Gastroesophageal sphincter (tissue), 4 donors: ENCODE measurements around the gene SH2D3A. TPM values are rescaled to one million over a fixed set of nuclear protein-coding genes. Genes with fewer than 3 reads are reported as not detected.

Experiments
- ATAC-seq: fragments of 150-250 bp; one replicate; pipeline ENCODE4 v1.9.1; 2016; ENCODE audit warnings: mild to moderate bottlenecking, moderate library complexity
- H3K27ac ChIP-seq, 4 donors: fragments of 200-600 bp; sonication (generic) in 3 of 4; 1 replicate in 3 of 4; 2 replicates in 1 of 4; pipeline ENCODE4 v1.5.1; 2016 to 2019
- H3K27me3 ChIP-seq: fragments of 200-600 bp; sonication (generic); one replicate; pipeline ENCODE4 v1.5.1; 2019
- H3K36me3 ChIP-seq, 2 donors: fragments of 200-600 bp; sonication (generic); one replicate each; pipeline ENCODE4 v1.5.1; 2019; ENCODE audit warnings: control low read depth in 1 of 2
- H3K4me1 ChIP-seq, 3 donors: fragments of 200-600 bp; sonication (generic); 1 replicate in 2 of 3; 2 replicates in 1 of 3; pipeline ENCODE4 v1.5.1; 2016 to 2019; ENCODE audit warnings: control low read depth in 2 of 3
- H3K4me3 ChIP-seq, 2 donors: fragments of 200-600 bp; sonication (generic); one replicate each; pipeline ENCODE4 v1.5.1; 2019; ENCODE audit warnings: mild to moderate bottlenecking in 1 of 2, moderate library complexity in 1 of 2
- H3K9me3 ChIP-seq, 3 donors: fragments of 200-600 bp; sonication (generic); one replicate each; pipeline ENCODE4 v1.5.1; 2017 to 2019; ENCODE audit warnings: control low read depth in 2 of 3
- EP300 ChIP-seq: sonication (generic); formaldehyde crosslinking; IDR thresholded peaks from one replicate; pipeline ENCODE4 v1.6.1; 2017; ENCODE audit warnings: antibody characterized with exemption, mild to moderate bottlenecking
- POLR2A ChIP-seq, 2 donors: fragments of 450-650 bp; IDR thresholded peaks; one replicate each; pipeline ENCODE4 v1.6.1; 2017; ENCODE audit warnings: antibody characterized with exemption in 2 of 2, mild to moderate bottlenecking in 2 of 2, moderate library complexity in 1 of 2
- POLR2AphosphoS5 ChIP-seq: sonication (generic); formaldehyde crosslinking; IDR thresholded peaks from one replicate; pipeline ENCODE4 v1.6.1; 2017; ENCODE audit warnings: antibody characterized with exemption
- WGBS, 2 donors: methylation state at CpG; one replicate each; pipeline ENCODE4 v1.1.5; 2018; ENCODE audit warnings: low coverage in 1 of 2; 5-methylcytosine and 5-hydroxymethylcytosine counted together
- total RNA-seq, 4 donors: library from RNA; depleted of rRNA; stranded (reverse); fragments of >200 nt; gene quantifications; one replicate each; pipeline ENCODE4 v1.1.0, GENCODE V29; 2016
- TF ChIP-seq, protein P1 (sequence below), 4 experiments: fragments of 200-600 bp in 2 of 4; fragments of 450-650 bp in 2 of 4; sonication (generic) in 1 of 4; IDR thresholded peaks; one replicate each; pipeline ENCODE4 v1.5.1; 2017 to 2019; ENCODE audit warnings: antibody characterized with exemption in 4 of 4, mild to moderate bottlenecking in 2 of 4, moderate library complexity in 2 of 4

Gene SH2D3A
- total RNA-seq, 4 donors from 2014 or later: 0.78 to 5.8 (median 1.7) TPM; not detected in 1

DNA sequence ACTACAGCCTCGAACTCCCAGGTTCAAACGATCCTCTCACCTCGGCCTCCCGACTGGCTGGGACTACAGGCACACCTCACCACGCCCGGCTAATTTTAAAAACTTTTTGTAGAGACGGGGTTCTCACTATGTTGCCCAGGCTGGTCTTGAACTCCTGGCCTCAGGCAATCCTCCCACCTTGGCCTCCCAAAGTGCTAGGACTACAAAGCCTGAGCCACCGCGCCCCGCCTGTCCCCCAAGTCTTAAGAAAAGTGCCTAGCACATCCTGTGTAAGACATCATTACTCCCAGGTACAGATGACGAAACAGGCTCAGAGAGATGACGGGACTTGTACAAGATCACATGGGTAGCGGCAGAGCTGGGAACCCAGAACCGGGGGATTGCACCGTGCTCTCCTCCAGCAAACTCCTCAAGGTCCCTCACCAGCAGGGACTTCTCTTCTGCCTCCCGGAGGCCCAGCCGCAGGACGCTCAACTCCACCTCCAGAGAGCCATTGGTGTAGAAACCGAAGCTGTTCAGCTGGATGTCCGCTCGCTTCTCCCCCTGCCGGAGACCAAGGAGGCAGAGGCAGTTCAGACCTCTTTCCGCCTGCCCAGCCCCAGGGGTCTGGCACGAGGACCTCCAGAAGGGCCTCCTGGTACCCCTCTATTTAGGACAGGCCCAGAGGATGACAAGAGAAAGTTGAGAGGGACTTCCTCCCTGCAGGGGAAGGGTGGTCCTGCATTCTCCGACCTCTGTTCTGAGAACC lies 30.9 kb downstream of the SH2D3A start:
- Histone ChIP-seq H3K27me3 (no peaks in the 10 kb centered on the region), H3K27ac (peak overlapping the region; percentile 78 to 98 (median 96)), H3K4me3 (peak overlapping the region; percentile 57 to 81), H3K9me3 (no peaks in the 10 kb centered on the region), H3K4me1 (peaks cover 0 to 49% (median 24%) of the 10 kb centered on the region in 3 donors), H3K36me3 (peaks cover 0 to 31% of the 10 kb centered on the region in 2 donors)
- no peak for TF ChIP-seq POLR2A (IDR thresholded peaks at IDR 0.05)
- TF ChIP-seq, protein P1, sequence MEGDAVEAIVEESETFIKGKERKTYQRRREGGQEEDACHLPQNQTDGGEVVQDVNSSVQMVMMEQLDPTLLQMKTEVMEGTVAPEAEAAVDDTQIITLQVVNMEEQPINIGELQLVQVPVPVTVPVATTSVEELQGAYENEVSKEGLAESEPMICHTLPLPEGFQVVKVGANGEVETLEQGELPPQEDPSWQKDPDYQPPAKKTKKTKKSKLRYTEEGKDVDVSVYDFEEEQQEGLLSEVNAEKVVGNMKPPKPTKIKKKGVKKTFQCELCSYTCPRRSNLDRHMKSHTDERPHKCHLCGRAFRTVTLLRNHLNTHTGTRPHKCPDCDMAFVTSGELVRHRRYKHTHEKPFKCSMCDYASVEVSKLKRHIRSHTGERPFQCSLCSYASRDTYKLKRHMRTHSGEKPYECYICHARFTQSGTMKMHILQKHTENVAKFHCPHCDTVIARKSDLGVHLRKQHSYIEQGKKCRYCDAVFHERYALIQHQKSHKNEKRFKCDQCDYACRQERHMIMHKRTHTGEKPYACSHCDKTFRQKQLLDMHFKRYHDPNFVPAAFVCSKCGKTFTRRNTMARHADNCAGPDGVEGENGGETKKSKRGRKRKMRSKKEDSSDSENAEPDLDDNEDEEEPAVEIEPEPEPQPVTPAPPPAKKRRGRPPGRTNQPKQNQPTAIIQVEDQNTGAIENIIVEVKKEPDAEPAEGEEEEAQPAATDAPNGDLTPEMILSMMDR (IDR thresholded peaks at IDR 0.05): peak in 3 of 4 experiments; percentile 70 to 81 (median 73)
- peak; percentile 10 for ATAC-seq
- WGBS, 2 donors: 40 to 57% methylated on average over 1 to 6 of the region's 25 CpGs

DNA sequence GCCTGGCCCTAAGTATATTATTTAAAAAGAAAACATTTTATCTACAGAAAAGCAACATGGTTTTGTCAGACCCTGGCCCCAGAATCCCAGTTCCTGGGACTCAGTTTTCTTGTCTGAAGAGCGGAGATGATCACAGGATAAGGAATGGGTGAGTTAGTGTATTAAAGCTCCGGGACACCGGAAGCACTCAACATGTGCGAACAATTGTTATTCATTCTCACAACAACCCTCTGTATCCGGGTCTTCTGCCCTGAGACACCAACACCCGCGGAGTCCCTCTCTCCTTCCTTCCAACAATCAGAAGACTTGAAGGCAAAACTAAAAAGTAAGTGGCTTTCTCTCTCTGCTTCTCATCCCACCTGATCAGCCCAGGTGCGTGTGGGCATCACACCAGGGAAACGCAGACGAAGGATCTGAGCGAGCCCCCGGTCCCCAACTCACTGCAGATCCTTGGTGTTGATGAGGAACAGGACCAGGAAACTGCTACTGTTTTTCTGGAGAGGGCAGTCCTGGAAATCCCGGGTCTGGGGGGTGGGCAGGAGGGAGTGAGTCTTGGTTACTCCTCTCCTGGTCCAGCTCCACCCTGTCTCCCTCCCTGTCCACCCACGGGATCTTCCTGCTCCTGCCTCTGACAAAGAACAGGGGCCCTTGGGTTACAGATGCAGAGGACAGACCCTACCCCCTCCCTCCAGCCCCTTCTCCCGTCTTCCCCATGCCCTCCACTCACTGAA lies 31.9 kb downstream of the SH2D3A start:
- Histone ChIP-seq H3K27me3 (no peaks in the 10 kb centered on the region), H3K4me3 (peak overlapping the region in 1 of 2 donors; percentile 81), H3K9me3 (no peaks in the 10 kb centered on the region), H3K36me3 (peaks cover 0 to 40% of the 10 kb centered on the region in 2 donors), H3K27ac (peak overlapping the region in 3 of 4 donors; percentile 93 to 98 (median 98)), H3K4me1 (peaks cover 0 to 44% (median 24%) of the 10 kb centered on the region in 3 donors)
- no peak for TF ChIP-seq POLR2AphosphoS5
- TF ChIP-seq POLR2A (IDR thresholded peaks at IDR 0.05): no peak
- no peak for TF ChIP-seq EP300
- TF ChIP-seq, protein P1 (IDR thresholded peaks at IDR 0.05): no peak
- ATAC-seq: no peak
- WGBS, 2 donors: 70 to 71% methylated on average over 4 to 6 of the region's 15 CpGs

DNA sequence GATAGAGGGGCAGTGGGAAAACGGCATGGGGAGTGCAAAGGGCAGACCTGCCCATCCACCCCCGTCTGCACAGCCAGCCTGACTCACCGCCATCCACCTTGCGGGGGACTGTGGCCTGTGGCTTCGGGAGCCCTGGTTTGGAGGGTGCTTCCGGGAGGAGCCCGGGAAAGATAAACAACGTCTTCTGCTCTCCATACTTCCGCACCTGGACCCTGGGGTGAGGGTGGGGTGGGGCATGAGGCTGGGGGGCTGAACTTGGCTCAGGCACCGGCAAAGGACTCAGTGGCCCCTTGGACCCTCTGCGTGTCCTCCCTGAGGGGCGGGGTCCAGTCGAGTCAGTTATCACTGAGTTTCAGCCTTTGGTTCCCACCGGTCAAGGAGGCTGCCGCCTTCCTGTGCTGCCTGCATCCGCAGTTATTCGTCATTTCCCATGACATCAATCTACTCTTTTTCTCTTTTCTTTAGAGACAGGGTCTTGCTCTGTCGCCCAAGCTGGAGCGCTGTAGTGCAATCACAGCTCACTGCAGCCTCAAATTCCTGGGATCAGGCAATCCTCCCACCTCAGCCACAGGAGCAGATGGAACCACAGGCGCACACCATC lies 33.0 kb downstream of the SH2D3A start:
- peak overlapping the region in 1 of 4 donors; percentile 4 for H3K27ac ChIP-seq
- H3K36me3 ChIP-seq: peaks cover 0 to 49% of the 10 kb centered on the region in 2 donors
- no peaks in the 10 kb centered on the region for H3K27me3 ChIP-seq
- 65 to 100% methylated on average over 1 to 6 of the region's 20 CpGs for WGBS, 2 donors
- H3K4me1 ChIP-seq: peaks cover 0 to 42% (median 24%) of the 10 kb centered on the region in 3 donors
- H3K9me3 ChIP-seq: no peaks in the 10 kb centered on the region
- no peak for ATAC-seq
- H3K4me3 ChIP-seq: no peak overlapping the region
- TF ChIP-seq EP300: no peak

DNA sequence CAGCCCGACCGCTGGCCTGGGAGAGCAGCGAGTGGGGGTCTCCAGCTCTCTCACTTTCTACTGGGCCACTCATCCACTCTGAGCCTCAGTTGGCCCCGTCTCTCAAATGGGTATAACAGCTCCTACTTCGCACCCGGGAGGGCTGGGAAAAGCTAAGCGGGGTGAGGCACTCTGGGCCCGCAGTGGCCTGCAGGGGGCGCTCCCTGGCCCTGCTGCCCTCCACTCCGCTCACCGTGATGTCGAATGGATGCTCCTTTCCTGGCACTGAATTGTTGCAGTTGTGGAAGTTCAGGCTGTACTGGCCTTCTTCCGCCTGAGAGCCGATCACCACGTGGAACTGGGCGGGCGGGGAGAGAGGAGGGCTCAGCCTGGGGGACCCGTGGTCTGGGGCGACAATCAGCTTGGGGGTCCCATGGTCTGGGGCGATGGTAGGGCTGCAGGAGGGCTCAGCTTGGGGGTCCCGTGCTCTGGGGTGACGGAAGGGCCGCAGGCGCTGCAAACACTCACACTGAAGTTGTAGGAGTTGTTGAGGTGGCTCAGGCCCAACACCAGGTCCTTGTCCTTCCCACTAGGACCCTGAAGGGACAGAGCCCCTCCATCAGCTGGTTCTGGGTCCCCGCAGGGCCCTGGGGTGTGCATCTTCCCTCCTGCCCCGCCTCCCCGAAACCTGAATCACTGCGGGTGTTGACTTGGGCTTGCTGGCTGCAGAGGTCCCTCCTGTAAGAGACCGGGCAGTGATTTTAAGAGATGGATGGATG lies 33.7 kb downstream of the SH2D3A start:
- TF ChIP-seq POLR2A (IDR thresholded peaks at IDR 0.05) (no peak), EP300 (no peak), POLR2AphosphoS5 (no peak)
- TF ChIP-seq, protein P1 (IDR thresholded peaks at IDR 0.05): peak in 2 of 4 experiments; percentile 15 to 49
- no peak overlapping the region for H3K4me3 ChIP-seq
- peak overlapping the region in 1 of 4 donors; percentile 4 for H3K27ac ChIP-seq
- peaks cover 0 to 36% (median 17%) of the 10 kb centered on the region in 3 donors for H3K4me1 ChIP-seq
- H3K36me3 ChIP-seq: peaks cover 0 to 49% of the 10 kb centered on the region in 2 donors
- ATAC-seq: no peak
- no peaks in the 10 kb centered on the region for H3K27me3 ChIP-seq
- 100% methylated on average over 1 of the region's 29 CpGs; no CpG with 5 or more reads in 1 of the 2 donors for WGBS, 2 donors
- no peaks in the 10 kb centered on the region for H3K9me3 ChIP-seq
